NOMO-1 treated with DMSO at 0.1 percent for 48 hours (cell line): ENCODE data around the gene PHOX2A.
"Not testable (repeated sequence)": the region's sequence is repeated elsewhere in the genome, so short reads cannot be mapped to it uniquely, and the experiment has no call there.

Experiments
- DNase-seq: peaks from one replicate; lab custom pipeline; 2025; ENCODE audit not compliant: unreplicated experiment; lab: John Stamatoyannopoulos, UW

Gene PHOX2A

DNA sequence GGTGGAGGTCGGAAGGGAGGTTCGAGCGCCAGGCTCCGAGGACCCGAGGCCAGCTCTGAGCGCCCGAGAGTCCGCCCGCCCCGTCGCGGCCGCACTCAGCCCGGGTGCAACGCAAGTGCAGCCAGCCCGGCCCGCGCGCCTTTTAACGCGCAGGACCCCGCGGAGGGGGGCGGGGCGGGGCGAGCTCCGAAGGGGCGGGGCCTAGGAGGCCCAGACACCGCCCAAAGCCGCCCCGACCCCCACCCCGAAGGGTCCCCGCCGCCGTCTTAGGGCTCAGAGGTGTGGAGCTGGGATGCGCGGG lies at the start of gene PHOX2A:
Gene PHOX2A (minus strand): TSS at position 117 of the 301 bp plus-strand sequence. CDS start 172 bp downstream, outside the sequence.
- DNase-seq: no peak

GRCh38 chr11:72293391-72293790 lies 49.4 kb upstream of the PHOX2A start:
- no peak for DNase-seq

GRCh38 chr11:72292106-72292785 lies 48.3 kb upstream of the PHOX2A start:
- DNase-seq: no peak

DNA sequence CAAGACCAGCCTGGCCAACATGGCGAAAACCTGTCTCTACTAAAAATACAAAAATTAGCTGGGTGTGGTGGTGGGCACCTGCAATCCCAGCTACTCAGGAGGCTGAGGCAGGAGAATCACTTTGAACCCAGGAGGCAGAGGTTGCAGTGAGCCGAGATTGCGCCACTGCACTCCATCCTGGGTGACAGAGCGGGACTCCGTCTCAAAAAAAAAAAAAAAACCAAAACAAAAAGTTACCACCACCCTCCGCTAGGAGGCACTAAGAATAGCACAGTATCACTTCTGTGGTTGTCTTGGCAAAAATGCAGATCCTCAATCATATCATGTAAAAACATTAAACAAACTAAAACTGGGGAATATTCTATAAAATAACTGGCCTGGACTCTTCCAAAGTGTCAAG lies 46.8 kb upstream of the PHOX2A start:
- DNase-seq: peak; percentile 13

GRCh38 chr11:72287293-72287692 lies 43.3 kb upstream of the PHOX2A start:
- DNase-seq: no peak

DNA sequence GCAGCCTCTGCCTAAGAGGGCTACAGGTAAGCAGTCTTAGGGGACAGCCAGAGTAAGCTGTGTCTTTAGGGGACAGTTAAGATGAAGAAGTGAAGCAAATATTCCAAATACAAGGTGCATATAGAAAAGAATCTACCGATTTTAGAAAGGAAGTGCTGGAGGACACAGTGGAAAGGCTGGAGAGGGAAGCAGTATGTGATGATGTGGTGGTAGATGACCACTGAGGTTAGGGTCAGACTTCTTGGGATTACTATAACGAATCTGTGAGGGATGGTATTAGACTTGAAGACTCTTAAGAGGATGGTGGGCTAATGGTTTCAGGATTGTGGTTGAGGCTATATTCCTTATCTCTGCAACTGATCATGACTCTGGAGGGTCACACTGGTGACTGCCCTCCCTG lies 40.0 kb upstream of the PHOX2A start:
- DNase-seq: no peak

GRCh38 chr11:72280726-72281315 lies 36.8 kb upstream of the PHOX2A start:
- DNase-seq: no peak

DNA sequence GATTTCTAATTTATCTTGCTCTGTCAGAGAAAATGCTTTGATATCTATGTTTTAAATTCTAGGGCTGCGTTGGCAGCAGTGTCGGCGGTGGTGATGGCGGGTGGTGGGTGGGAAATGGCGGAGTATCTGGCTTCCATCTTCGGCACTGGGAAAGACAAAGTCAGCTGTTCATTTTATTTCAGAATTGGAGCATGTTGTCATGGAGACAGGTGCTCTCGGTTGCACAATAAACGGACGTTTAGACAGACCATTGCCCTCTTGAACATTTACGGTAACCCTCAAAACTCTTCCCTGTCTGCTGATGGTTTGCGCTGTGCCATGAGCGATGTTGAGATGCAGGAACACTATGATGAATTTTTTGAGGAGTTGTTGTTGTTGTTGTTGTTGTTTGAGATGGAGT lies 36.1 kb upstream of the PHOX2A start:
- DNase-seq: no peak

DNA sequence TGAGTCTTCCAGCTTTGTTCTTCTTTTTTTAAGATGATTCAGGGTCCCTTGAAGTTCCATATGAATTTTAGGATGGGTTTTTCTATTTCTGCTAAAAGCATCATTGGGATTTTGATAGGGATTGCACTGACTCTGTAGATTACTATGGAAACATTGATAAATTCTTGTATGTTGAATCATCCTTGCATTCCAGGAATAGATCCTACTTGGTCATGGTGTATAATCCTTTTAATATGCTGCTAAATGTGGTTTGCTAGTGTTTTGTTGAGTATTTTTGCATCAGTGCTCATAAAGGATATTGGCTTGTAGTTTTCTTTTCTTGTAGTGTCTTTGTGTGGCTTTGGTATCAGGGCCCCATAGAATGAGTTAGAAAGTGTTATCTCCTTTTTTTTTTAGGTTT lies 34.9 kb upstream of the PHOX2A start:
- no peak for DNase-seq

GRCh38 chr11:72274435-72274834 lies 30.5 kb upstream of the PHOX2A start:
- no peak for DNase-seq

DNA sequence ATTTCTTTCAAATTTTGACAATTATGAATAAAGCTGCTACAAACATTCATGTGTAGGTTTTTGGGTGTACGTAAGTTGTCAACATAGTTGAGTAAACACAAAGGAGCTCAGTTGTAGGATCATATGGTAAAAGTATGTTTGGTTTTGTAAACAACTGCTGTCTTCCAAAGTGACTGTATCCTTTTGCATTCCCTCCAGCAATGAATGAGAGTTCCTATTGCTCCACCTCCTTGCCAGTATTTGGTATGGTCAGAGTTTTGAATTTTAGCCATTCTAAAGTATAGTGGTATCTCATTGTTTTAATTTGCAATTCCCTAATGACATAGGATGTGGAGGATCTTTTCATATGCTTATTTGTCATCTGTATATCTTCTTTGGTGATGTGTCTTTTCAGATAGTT lies 28.0 kb upstream of the PHOX2A start:
- no peak for DNase-seq

GRCh38 chr11:72267956-72268617 lies 24.1 kb upstream of the PHOX2A start:
- no peak for DNase-seq

DNA sequence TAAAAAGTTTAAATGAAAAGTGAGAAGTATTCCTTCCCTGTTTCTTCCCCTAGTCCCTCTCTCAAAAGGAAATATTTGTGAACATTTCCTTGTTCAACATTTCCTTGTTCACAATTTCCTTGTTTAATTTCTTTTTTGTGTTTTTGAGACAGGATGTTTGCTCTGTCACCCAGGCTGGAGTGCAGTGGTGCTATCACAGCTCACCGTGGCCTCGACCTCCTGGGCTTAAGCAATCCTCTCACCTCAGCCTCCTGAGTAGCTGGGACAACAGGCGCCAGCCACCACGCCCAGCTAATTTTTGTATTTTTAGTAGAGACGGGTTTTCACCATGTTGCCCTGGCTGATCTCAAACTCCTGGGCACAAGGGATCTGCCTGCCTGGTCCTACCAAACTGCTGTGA lies 23.0 kb upstream of the PHOX2A start:
- not testable (repeated sequence) for DNase-seq

- no peak for DNase-seq
These were observed 22.0 kb upstream of the PHOX2A start for GRCh38 chr11:72265951-72266350.

DNA sequence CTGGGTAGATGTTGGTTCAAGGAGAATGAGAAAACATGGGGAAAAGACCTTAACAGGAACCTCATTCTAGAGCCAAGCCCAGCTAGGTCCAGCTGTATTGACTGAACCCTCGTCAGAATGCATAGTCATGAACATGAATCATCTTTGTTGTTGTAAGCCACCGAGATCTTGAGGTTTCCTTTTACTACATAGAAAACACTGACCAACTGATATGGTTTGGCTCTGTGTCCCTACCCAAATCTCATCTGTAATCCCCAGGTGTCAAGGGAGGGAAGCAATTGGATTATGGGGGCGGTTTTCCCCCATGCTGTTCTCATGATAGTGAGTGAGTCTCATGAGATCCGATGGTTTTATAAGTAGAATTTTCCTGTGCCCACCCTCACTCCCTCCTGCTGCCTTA lies 19.4 kb upstream of the PHOX2A start:
- peak; percentile 14 for DNase-seq

- DNase-seq: no peak
These were observed 16.6 kb upstream of the PHOX2A start for GRCh38 chr11:72260574-72260973.

- no peak for DNase-seq
These were observed 15.5 kb upstream of the PHOX2A start for GRCh38 chr11:72259490-72259889.

- DNase-seq: no peak
These were observed 13.6 kb upstream of the PHOX2A start for GRCh38 chr11:72257570-72257969.

GRCh38 chr11:72254299-72254993 lies 10.5 kb upstream of the PHOX2A start:
- no peak for DNase-seq

GRCh38 chr11:72253392-72253791 lies 9.4 kb upstream of the PHOX2A start:
- no peak for DNase-seq

- no peak for DNase-seq
These were observed 7.6 kb upstream of the PHOX2A start for GRCh38 chr11:72251614-72252013.
